CD4-positive, alpha-beta T cell treated with Interleukin-1 beta for 1 hour (primary cell): ENCODE results near the gene MAP3K14.

ENCODE experiments used
- DNase-seq, 2 donors: peaks; one replicate each; pipeline ENCODE4 v3.0.0-alpha.2; 2020 to 2022

MAP3K14 gene

DNA sequence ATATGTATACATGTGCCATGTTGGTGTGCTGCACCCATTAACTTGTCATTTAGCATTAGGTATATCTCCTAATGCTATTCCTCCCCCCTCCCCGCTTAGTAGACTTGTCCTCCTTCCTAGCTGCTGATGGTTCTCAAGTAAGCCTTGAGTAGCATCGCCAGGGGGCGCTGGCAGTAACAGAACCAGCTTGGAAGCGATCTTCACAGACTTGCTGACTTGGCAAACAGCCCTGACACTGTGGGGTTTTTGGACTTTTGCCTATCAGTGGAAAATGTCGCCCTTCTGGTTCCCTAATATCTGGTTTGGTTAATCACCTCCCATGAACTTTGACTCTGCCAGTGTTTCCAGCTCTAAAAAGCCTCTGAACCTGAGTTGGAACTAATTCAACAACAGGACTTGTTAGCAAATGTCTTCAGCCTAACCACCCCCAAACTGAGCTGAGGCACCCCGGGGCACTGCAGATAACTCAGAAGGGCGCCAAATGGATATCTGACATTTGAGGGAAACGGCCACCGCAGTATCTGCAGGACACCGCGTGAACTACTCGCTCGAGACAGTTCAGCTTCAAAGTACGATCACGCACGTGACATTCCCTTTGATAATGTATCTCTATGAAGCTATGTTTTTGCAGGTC, 39.5 kb downstream of the MAP3K14 start:
- peak; percentile 89 to 90 for DNase-seq

DNA sequence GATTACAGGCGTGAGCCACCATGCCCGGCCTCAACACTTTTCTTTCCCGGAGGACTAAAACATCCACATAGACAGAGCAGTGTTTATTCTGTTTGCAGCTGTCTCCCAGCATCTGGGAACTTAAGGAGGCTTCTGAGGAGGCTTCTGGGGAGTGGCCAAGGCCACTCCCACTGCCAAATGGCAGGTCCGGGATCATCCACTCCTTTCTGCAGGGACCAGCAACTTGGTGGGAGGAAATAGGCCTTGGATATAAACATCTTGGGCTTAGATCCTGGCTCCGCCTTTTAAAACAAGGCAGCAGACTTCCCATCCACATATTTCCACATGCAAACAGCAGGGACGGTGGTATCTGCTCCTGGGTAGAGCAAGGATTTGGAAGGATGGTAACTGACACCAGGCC, 40.8 kb downstream of the MAP3K14 start:
- no peak for DNase-seq

DNA sequence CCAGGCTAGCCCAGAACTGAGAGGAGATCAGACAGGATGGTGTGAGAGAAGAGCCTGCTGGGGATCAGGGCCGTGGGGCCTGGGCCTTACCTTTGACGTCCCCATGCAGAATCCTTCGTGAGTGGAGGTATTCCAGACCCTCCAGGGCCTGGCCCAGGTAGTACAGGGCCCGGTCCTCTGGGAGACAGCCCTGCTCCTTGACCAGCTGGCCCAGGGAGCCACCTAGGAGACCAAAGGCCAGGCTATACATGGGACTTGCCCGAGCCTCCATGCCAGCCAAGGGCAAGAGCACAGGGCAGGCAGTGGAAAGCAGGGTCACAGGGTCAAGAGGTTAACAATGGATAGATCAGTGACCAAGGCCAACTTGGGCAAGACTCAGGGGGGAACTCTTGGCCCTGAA, 42.8 kb downstream of the MAP3K14 start:
- no peak for DNase-seq

DNA sequence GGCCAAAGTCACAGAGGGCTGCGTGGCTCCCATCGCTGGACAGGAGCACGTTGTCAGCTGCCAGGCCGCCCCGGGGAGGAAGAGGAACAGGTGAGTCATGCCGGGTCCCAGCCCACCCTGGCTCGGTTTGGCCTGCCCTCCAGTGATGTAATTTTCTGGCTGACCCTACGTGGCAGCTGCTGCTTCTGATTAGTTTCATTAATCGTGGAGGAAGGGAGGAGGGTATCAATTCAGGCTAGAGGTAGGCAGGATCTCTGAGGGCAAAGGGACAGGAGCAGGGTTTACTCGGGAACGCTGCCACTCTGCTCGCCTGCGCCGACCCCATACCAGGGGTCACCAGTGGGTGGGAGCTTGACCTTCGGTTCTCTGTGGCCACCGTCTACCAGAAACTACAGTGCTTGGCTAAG, 43.3 kb downstream of the MAP3K14 start:
- no peak for DNase-seq

DNA sequence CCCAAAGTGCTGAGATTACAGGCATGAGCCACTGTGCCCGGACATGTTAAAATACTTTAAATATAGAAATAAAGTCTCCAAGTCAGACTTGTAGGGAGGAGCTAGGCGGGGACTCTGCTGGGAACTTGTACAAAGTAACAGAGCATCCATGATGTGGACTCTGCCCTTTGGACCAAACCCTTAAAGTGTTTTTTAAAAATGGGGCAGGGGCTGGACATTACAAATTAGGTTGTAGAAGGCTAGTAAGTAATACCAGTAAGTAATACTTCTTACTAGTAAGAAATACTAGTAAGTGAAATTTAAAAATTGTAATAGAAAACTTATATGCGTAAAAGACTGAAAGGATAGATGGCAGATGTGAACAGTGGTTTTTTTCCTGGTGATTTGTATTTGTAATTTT, 45.2 kb downstream of the MAP3K14 start:
- no peak for DNase-seq

DNA sequence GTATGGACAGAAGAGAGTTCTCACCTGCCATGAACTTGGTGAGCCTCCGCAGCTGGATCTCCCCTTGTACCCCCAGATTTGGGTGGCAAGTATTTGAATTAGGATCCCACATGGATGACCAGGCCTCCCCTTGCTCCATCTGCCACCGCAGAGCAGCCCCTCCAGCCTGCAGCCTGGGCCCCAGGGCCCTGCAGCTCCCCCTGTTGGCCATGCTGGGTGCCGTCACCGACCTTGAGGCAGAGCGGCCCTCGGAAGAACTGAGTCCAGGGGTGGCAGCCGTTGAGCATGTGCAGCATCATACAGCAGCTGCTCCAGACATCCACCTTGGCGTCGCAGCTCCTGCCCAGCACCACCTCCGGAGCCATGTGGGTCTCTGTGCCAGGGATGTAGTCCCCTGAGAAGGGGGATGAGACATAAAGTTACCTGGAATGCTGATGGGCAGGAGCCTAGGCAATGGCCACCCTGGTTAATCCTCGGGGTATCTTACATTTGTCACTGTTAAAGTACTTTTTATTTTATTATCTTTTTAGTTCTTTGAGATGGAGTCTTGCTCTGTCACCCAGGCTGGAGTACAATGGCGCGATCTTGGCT, 45.9 kb downstream of the MAP3K14 start:
- peak; percentile 45 to 54 for DNase-seq

DNA sequence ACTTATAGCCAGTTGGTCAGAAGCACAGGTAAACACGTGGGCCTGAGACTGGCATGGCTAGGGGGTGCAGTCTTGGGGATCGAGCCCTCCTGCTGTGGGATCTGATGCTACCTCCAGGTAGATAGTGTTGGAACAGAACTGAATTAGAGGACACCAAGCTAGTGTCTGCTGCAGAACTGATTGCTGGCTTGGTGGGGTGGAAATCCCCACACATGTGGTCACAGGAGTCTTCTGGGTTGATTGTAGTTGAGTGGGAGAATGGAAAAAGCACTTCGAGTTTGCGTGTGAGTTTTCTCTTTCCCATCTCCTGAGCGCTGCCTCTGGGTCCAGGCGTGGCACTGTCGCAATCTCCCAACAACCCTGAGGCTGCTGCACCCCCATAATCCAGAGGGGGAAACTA, 46.9 kb downstream of the MAP3K14 start:
- DNase-seq: no peak

DNA sequence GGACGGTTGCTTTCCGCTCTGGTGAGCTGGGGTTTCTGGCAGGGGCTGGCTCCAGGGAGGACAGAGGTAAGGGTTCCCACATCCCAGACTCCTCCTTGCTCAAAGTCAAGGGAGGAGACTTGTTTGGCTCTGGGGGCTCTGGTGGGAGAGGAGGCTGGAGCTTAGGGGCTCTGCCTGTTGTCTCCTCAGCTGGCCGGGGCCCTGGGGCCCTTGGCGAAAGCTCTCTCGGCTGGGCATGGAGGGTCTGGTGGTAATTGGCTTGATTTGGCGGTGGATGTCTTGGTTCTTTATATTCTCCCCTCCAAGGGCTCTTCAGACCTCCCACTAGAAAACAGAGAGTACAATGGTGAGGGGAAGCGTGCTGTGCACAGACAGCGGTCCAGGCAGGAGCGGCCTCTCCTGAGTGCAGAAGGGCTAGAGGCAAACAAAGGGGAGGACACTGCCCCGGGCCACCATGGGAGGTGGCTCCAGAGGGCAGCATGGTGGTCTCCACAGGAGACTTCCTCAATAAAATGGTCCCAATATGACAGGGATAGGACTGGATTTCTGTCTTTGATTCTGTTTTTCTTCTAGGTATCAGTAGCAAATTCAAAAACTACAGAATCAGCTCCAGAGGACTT, 49.3 kb downstream of the MAP3K14 start:
- DNase-seq: no peak

DNA sequence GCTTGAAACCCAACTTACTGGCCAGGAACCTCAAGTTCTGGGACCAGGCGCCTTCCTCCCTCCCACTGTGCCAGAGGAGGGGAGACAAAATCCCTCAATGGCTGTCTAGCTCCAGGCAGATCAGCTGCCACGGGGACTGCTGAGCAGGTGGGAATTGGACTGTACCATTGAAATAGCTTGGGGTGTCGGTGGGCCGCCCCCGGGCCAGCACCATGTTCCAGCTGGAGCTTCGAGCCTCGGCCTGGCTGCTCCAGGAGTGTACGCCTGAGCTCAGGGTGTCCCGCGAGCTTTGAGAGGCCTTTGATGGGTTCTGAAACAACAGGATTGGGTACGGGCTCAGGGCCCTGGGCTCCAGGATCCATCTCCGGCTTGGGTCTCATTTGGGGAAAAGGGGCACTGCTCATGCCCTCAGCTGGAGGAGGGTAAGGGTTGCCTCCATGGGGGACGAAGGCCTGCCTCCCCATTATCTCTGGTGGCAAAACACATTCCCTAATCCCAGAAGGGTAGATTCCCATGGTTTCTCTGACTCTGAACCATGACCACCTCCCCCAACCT, 50.4 kb downstream of the MAP3K14 start:
- no peak for DNase-seq

DNA sequence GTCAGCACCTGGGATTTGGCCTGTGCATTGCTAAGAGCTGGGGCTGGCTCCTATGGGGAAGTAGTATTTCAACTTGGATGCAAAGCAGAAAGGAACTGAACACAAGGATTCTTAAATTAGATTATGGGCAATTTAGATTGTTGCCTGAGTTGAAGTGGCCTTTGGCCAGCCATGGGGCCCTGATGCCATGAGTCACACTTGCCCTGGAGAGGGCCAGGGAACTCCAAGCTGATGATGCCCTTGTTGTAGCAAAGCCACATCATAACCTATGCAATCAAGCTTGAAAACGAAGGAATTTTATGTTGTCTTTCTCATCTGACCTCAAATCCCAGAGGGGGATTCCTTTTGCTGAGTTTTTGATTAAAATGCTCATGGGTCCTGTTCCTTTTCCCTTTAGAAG, 51.0 kb downstream of the MAP3K14 start:
- no peak for DNase-seq

DNA sequence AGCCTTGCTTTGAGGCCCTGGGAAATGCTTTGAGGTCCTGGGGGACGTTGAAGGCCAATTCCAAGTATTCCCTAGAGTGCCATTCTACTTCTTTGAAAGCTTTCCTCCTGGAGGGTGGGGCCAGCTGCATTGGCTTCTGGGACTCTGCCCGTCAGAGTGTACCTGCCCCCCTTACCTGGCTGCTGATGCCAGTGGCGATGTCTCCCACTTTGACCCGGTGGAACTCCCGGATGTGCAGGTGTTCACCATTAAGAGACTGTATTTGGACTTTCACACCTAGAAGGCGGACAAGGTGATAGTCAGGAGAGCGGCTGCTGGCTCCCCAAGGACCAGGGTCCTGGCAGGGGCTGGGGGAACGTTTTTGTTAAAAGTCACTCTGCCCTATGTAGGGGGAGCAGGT, 51.8 kb downstream of the MAP3K14 start:
- DNase-seq: no peak

DNA sequence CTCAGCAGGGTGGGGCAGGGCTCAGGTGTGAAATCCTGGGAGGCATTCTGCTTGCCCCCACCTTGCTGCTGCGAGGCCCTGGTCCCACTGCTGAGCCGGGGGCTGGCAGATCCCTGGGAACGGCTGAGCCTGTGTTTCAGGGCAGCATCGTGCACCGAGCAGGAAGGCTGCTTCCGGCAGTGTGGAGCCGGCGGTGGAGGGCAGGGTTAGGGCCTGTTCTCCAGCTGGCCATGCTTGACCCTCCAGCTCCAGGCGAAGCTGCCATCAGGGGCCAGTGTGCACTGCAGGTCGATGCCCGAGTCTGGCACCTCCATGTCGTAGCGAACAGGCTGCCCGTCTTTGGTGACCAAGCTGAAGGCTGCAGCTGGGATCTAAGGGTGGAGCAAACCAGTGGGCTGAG, 52.4 kb downstream of the MAP3K14 start:
- no peak for DNase-seq

DNA sequence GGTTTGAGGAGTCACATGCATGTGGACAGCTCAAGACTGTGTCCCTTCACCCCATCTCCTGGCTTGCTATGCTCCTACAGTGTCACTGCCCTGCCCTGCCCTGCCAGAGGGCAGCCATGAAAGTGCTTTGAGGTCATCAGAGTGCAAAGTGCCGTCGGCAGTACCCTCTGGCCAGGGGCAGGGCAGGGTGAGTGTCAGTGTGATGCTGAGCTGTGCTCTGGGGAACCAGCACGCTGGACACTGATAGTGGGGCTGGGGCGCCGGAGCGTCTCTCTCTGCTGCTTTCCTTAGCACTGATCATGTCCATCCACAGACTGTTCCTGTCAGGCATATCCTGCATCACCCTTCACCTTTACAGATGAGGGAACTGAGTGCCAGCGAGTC, 53.4 kb downstream of the MAP3K14 start:
- no peak for DNase-seq

DNA sequence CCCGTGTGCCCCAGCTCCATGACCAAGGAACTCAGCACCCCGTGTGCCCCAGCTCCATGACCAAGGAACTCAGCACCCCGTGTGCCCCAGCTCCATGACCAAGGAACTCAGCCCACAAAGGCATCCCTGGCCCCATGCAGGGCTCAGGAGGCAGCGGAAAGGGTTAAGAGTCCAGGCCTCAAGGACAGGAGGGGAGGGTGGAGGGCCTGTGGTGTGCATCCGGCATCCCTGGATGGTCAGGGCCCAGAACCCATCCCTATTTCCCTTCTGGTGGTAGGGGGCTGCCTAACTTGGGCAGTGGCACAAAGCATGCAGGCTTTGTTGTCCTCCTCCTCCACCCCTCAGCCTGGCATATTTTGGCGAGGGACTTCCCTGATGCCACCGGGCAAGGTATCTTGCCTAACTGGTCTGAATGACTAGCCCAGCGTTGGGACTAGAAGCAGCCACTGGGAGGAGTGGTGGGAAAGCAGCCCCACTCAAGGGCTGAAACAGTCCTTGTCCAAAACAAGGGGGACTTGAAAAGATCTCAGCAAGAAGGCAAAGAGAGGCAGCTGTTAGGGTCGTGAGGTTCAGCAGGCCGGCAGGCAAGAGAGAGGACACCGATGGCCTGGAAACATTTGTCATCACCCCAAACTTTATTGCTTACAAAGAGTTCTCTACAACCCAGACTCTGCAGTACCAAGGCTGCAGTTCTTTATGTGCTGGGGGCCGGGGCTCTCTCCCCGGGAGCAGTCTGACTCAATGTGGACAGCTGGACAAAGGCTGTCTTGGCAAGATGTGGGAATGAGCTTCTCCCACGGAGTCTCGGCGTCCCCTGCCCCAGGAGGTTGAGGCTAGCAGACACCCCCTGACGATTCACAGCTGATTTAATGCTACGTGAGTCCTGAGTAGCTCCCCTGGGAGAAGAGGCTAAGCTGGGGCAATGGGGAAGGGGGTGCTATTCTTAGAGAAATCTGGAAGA, 54.0 kb downstream of the MAP3K14 start:
- DNase-seq: no peak

DNA sequence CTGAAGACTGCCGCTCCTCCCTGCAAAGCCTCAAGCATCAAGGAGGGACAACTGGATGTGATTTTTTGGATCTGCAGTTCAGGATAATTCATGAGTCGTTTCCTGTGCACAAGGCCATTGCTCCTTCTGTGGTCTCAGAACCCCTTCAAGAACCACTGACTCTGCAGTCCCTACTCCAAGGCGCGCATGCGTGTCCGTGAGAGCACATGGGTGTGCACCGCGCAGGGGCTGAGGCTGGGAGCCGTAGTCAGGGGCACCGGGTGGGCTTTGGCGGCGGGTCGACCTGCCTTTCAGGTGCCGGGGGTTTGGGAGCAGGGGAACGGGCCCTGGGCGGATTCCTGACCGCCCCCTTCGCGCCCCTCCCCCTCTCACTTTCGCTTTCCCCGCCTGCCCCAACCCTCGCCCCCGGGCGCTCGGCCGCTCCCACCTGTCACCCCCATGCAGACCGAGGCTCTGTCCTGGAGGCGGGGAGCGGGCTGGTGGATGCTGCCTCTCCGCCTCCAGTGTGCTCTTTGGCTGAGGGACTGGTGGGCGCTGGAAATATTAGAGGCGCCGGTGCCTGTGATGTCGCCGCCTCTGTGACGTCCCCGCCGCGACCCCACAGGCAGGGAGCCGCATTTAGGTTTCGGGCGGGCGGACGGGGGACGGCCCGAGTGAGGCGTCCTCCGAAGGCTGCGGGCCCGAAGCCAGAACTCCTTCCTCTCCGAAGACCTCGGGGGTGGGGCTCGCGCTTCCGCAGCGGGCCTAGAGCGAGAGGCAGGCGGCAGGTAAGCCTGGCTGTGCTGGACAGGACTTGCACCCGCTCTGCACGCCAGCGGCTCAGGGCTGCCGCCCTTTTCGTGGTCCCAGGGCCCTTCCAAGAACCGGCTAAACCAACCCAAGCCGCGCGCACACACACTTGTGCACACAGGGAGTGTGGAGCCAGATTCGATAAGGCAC, 55.0 kb downstream of the MAP3K14 start, which contains the start of gene SPATA32:
Gene SPATA32 (minus strand): TSS at position 518 of the 939 bp plus-strand sequence. CDS start 78 bp downstream, at position 440.
- peak; percentile 63 for DNase-seq

DNA sequence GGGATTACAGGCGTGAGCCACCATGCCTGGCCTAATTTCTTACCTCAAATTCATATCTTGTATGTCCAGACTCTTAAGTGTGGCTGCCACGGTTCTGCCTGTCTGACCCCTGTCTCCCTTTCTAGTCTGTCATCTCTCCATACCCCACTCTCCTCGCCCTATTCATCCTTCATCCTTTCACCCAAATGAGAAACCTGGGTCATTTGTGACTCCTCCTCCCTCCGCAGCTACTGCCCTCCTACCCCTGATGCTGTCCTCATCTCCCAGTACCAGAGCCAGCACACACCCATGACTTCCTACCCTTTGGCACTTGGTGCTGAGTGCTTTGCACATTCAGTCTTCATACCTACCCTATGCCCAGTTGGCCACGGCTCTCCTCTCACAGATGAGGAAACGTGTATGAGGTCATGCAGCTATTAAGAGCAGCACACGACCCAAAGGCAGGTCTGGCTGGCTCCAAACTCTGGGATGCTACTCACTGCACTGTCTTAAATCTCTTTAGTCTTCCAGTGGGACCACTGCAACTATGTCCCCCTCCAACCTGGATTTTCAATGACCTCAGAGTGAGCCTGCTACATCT, 56.5 kb downstream of the MAP3K14 start:
- DNase-seq: no peak

DNA sequence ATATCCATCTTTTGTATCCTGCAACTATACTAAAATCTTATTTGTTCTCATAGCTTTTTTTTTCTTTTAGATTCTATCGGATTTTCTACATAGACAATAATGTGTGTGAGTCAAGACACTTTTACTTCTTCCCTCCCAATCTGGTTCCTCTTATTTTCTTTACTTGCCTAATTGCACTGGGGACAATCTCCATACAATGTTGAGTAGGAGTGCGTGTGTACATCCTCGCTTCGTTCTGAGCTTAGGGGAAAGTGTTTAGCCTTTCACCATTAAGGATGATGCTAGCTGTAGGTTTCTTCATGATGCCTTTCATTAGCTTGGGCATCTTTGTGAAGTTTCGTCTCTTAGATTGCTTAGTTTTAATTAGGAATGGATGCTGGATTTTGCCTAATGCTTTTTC, 57.8 kb downstream of the MAP3K14 start:
- no peak for DNase-seq

DNA sequence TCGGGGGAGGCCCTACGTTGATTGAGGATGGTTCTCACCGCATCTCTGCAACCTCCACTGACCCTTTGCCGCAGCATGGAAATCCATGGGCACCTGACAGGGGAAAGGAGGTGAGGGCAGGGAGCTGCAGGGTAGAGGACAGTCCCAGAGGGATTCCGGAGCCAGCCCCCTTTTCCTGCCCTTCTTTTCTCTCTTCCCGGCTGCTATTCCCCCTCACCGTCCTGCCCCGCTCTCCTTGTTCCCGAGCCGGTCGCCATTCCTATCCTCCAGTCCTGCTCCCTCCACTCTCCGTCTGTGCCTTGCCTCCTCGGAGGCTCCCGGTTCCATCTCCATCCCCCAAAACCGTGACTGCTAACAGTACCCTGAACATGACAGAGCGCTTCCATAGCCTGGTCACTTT, 59.7 kb downstream of the MAP3K14 start:
- DNase-seq: no peak

DNA sequence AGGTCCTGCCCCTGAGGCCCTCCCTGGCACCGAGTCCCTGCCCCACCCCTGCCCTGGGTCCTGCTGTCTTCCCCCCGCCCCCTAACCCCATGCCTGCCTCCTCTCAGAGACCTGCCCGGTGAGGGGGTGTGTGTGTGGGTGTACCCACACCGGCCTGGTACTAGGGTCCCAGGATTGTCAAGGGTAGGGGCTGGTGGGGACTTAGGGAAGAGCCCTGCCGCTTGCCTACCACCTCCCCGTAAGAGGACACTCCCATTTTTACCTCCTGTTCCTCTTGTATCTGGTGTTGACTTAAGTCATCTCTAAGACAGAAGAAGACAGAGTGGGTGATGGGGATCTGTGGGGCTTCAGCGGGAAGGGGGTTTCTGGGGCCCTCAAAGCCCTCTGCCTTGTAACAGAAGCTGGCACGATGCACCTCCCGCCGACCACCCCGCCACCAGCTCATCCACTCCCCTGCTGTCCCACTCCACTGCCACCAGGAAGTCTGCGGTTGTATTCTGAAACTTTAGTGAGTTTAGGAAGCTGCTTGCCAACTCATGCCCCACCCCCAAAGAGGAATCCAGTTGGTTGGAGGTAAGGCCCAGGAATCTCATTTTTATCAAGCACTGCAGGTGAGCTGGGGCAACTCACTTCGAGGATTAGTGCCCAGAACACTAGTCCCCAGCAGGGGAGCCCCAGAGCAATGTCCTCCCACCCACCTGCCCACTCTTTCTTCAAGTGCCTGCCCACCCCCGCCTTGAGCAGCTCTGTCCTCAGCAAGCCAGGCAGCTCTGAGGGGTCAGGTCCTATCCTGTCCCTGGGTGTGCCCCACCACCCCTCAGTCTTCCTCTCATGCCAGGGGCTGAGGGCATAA, 60.5 kb downstream of the MAP3K14 start:
- peak in 1 of 2 donors; percentile 17 for DNase-seq

DNA sequence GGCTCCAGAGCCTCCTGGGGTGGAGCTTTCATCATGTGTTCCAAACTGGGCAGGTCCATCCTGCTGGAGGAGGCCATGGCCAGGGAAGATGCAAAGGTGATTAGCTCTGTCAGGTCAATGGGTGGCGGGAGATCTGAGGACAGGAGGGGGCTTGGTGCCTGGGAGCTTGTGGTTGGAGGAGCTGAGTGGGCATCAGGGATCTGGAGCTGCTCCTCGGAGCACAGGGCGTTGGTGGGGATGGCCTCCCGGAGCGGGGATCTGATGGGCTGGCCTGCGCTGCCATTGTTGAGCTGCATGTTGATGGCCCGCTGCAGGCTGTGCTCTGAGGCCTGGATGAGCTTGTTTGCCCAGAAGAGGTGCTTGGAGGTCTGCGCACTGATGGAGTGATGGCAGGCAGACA, 61.5 kb downstream of the MAP3K14 start:
- DNase-seq: no peak

DNA sequence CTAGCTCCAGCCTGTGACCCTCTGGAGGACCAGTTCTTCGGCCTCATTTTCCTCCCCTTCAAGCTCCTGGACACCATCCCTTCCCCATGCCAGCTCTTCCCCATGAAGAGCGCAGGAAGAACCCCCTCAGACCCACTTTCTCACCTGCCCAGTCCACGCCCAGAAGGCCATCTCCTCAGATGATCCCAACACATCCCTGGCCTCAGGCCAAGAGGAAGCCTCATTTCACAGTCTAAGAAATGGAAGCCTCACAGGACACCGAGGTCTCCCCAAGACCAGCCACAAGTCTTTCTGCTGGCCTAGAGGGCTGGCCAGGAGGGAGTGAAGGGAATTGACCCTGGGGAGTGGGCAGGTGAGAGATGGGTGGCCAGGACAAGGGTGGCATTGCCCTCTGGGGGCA, 62.9 kb downstream of the MAP3K14 start:
- DNase-seq: no peak
